Stomach (tissue), 4 donors: Measurements from ENCODE around the gene SYNE2.

Experiments used
- POLR2AphosphoS5 ChIP-seq, 3 donors: sonication (generic); formaldehyde crosslinking; IDR thresholded peaks; one replicate each; pipeline ENCODE4 v1.6.1; 2016; ENCODE audit warnings: antibody characterized with exemption in 3 of 3
- TF ChIP-seq, protein P1 (sequence below), 7 experiments: fragments of 450-650 bp in 4 of 7; fragments of 200-600 bp in 3 of 7; sonication (generic) in 3 of 7; IDR thresholded peaks; one replicate each; pipeline ENCODE4 v1.5.1; 2016 to 2019; ENCODE audit warnings: antibody characterized with exemption in 7 of 7, control low read depth in 2 of 7, mild to moderate bottlenecking in 1 of 7

GRCh38 chr14:64201921-64202545 is 349.2 kb downstream of the SYNE2 start:
- TF ChIP-seq, protein P1, sequence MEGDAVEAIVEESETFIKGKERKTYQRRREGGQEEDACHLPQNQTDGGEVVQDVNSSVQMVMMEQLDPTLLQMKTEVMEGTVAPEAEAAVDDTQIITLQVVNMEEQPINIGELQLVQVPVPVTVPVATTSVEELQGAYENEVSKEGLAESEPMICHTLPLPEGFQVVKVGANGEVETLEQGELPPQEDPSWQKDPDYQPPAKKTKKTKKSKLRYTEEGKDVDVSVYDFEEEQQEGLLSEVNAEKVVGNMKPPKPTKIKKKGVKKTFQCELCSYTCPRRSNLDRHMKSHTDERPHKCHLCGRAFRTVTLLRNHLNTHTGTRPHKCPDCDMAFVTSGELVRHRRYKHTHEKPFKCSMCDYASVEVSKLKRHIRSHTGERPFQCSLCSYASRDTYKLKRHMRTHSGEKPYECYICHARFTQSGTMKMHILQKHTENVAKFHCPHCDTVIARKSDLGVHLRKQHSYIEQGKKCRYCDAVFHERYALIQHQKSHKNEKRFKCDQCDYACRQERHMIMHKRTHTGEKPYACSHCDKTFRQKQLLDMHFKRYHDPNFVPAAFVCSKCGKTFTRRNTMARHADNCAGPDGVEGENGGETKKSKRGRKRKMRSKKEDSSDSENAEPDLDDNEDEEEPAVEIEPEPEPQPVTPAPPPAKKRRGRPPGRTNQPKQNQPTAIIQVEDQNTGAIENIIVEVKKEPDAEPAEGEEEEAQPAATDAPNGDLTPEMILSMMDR (IDR thresholded peaks at IDR 0.05) = no peak
- TF ChIP-seq POLR2AphosphoS5 (IDR thresholded peaks at IDR 0.05) = no peak
